SK-N-SH treated with all-trans-retinoic acid at 6 μM for 48 hours (cell line): ENCODE measurements around the gene HMGA1.

Experiments used
- ARNTL ChIP-seq: fragments of 450-650 bp; formaldehyde crosslinking; IDR thresholded peaks from 2 replicates; pipeline ENCODE4 v1.5.0; 2020; ENCODE audit warnings: low read depth, mild to moderate bottlenecking, moderate library complexity, borderline replicate concordance
- BACH2 ChIP-seq: fragments of 250-450 bp; sonication (Bioruptor Pico); IDR thresholded peaks from 2 replicates; pipeline ENCODE4 v1.9.0; 2021; ENCODE audit warnings: mild to moderate bottlenecking, borderline replicate concordance
- CREB5 ChIP-seq: fragments of 250-450 bp; sonication (Bioruptor Pico); IDR thresholded peaks from 2 replicates; pipeline ENCODE4 v1.5.1; 2020; ENCODE audit warnings: low read depth, mild to moderate bottlenecking, moderate library complexity
- CSRNP3 ChIP-seq: fragments of 250-450 bp; sonication (Bioruptor Pico); IDR thresholded peaks from 2 replicates; pipeline ENCODE4 v1.5.1; 2021; ENCODE audit warnings: mild to moderate bottlenecking, moderate library complexity
- ESRRG ChIP-seq: fragments of 250-450 bp; sonication (Bioruptor Pico); IDR thresholded peaks from 2 replicates; pipeline ENCODE4 v1.6.1; 2021; ENCODE audit warnings: mild to moderate bottlenecking
- OSR1 ChIP-seq: fragments of 250-450 bp; sonication (Bioruptor Pico); IDR thresholded peaks from 2 replicates; pipeline ENCODE4 v1.8.0; 2022; ENCODE audit warnings: moderate library complexity, mild to moderate bottlenecking, inconsistent platforms
- PATZ1 ChIP-seq: fragments of 250-450 bp; sonication (Bioruptor Pico); IDR thresholded peaks from 2 replicates; pipeline ENCODE4 v1.8.0; 2020; ENCODE audit warnings: mild to moderate bottlenecking, moderate library complexity, borderline replicate concordance
- POU6F1 ChIP-seq: fragments of 250-450 bp; sonication (Bioruptor Pico); IDR thresholded peaks from 2 replicates; pipeline ENCODE4 v1.8.0; 2021; ENCODE audit warnings: low read depth, mild to moderate bottlenecking, moderate library complexity, borderline replicate concordance
- PPARA ChIP-seq: fragments of 250-450 bp; sonication (Bioruptor Pico); IDR thresholded peaks from 2 replicates; pipeline ENCODE4 v1.5.0; 2020; ENCODE audit warnings: mild to moderate bottlenecking, borderline replicate concordance
- ZFP3 ChIP-seq: fragments of 250-450 bp; sonication (Bioruptor Pico); IDR thresholded peaks from 2 replicates; pipeline ENCODE4 v1.5.0; 2020; ENCODE audit warnings: mild to moderate bottlenecking, moderate library complexity
- ZNF70 ChIP-seq: fragments of 450-650 bp; formaldehyde crosslinking; IDR thresholded peaks from 2 replicates; pipeline ENCODE4 v1.5.0; 2020; ENCODE audit warnings: mild to moderate bottlenecking, moderate library complexity

- no peak for TF ChIP-seq CREB5
- no peak for TF ChIP-seq CSRNP3 (CRISPR knock-in tag)
- TF ChIP-seq PATZ1 (CRISPR knock-in tag) = no peak
- TF ChIP-seq POU6F1 (CRISPR knock-in tag) = no peak
- TF ChIP-seq ARNTL (CRISPR knock-in tag) = no peak
- no peak for TF ChIP-seq ZFP3
- TF ChIP-seq OSR1 = no peak
- no peak for TF ChIP-seq PPARA (CRISPR knock-in tag)
- no peak for TF ChIP-seq ZNF70 (CRISPR knock-in tag)
- no peak for TF ChIP-seq ESRRG (CRISPR knock-in tag)
- no peak for TF ChIP-seq BACH2 (CRISPR knock-in tag)
These were observed 31.1 kb downstream of the HMGA1 start for GRCh38 chr6:34267746-34268145.
